C4-2B (cell line): Measurements from ENCODE around the gene DSCAML1.

Experiments
- H3K27ac ChIP-seq: fragments of 450-650 bp; 2 replicates; pipeline ENCODE4 v1.5.1; 2017
- CTCF ChIP-seq: fragments of 450-650 bp; conservative IDR thresholded peaks from 2 replicates; pipeline ENCODE4 v1.5.1; 2017; ENCODE audit warnings: mild to moderate bottlenecking
- ZFX ChIP-seq: fragments of 450-650 bp; IDR thresholded peaks from 2 replicates; pipeline ENCODE4 v1.6.1; 2017

The DSCAML1 gene

GRCh38 chr11:117819096-117820040 is 22.4 kb upstream of the DSCAML1 start:
- peak; percentile 73 for TF ChIP-seq CTCF
- TF ChIP-seq ZFX = no peak
- no peak overlapping the region for H3K27ac ChIP-seq

- no peak; the same call in none of the 2 replicates for TF ChIP-seq CTCF
- no peak for TF ChIP-seq ZFX
- H3K27ac ChIP-seq = no peak overlapping the region
Measured at GRCh38 chr11:117818041-117818873, 21.2 kb upstream of the DSCAML1 start.

- no peak overlapping the region for H3K27ac ChIP-seq
Measured at GRCh38 chr11:117817368-117818040, 20.5 kb upstream of the DSCAML1 start.

DNA sequence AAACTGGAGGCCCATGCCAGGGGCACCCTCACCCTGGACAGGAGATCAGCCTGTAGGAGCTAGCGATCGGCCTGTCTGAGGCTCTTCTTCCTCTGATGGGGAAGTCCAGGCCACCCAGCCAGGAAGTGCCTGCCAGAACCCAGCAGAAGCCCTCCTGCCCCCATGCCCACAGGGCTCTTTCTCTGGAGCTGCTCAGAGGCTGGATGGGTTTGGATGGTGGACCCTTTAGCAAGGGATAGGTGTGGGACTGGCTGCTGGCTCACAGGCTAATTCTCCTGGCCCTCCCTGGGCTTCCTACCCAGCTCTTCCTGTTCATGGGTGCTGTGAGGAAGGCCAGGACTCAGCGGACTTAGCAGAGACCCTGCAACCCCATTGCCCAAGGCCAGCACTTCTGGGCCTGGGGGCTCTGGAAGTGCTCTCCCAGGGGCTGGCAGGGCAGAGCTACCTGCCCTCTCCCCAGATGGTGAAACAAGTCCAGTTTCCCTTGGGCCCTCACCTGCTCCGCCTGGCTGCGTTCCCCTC is 19.9 kb upstream of the DSCAML1 start:
- TF ChIP-seq CTCF = no peak
- no peak for TF ChIP-seq ZFX
- H3K27ac ChIP-seq = no peak overlapping the region

More at GRCh38 chr11:117817368-117818040, 20.5 kb upstream of the DSCAML1 start:
- TF ChIP-seq CTCF = peak; percentile 97
- TF ChIP-seq ZFX = no peak

DNA sequence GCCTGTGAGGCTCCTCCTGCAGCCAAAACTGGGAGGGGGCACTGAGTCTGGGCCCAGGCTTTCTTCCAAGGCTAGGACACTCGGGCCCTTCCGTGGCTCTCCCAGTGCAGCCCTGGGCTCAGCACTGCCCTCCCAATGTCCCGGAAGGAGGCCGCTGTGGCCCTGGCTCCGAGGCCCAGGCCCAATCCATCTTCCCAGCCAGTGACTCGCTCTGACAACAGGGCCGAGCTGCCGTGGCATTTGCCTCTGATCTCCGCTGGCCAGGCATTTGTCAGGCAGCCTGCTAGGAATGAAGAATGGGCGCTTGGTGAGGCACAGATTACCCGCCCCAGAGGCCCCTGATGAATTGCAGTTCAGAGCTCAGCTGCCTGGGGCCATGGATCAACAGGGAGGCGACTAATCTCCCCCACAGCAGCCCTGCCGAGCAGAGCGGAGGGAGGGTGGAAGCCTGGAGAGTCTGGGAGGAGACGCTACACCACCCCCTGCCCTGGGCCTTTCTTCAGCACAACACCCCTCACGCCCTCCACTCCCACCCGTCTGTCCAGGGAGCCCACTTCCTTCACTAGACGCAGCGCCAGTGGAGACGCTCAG is 19.2 kb upstream of the DSCAML1 start:
- TF ChIP-seq ZFX = no peak
- TF ChIP-seq CTCF = no peak
- no peak overlapping the region for H3K27ac ChIP-seq

DNA sequence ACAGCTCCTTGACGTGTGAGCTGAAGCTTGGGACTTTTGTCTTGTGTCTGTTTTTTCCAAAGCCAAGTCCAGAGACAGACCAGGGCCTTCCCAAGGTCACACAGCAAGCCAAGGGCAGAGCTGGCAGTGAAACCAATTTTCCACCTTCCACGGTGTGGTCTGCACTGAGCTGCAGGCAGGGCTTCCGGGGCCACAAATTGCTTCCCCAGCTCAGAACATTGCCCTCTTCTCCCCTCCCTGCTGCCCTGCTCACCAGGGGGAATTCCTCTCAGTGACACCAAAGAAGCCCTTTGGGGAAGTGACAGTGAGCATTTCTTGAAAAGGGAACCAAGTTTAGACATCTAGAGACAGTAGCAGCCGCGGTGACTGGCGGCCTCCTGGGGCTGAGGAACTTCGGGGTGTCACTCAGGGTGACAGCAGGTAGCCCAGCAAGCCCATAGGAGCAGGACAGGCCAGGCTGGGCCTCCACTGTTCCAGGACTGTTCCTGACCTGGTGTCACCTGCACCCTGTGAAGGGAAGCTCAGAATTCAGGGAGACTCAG is 18.3 kb upstream of the DSCAML1 start:
- TF ChIP-seq ZFX = no peak
- TF ChIP-seq CTCF = no peak
- no peak overlapping the region for H3K27ac ChIP-seq
